ENCODE results near the gene QSOX2. TPM values are rescaled to one million over a fixed set of nuclear protein-coding genes. Genes with fewer than 3 reads are reported as not detected.

QSOX2 gene
- polyA plus RNA-seq, 4 donors = 1.4 to 11.0 (median 4.3) TPM

DNA sequence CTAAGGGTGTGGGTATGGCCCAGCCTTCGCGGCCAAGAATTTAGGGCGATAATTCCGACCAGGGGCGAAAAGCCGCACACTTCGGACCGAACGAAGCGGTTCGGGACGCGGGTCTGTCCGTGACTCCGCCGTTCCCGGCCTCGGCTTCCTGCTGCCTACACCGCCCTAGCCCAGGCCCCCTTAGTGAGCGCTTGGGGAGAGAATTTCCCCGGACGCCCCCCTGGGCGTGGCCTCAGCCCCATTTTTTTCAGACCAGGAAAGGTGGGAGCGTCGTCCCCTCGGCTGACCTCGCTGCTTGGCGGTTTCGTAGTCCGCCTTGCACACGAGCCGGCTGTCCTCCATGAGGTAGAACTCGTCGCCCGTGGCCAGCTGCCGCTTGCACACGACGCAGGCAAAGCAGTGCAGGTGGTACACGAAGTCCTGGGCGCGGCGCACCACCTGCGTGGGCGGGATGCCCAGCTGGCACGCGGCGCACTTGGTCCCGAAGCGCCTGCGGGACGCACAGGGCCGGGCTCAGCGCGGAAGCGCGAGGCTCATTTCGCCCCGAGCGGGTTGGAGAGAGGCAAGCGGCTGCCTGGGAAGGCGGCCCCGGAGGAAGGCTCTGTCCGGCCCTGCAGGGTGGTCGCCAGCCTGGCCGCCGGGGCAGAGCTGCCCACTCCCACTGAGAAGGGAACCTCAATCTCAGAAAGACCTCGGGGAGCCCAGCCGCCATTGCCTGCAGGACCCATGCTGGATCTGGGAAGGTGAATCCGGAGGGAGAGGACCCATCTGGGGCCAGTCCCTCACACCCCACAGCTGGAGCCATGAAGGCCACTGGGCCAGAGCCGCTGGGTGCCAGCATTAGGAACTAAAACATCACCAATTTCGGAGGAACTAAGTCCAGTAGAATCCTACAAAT lies 46.0 kb downstream of the QSOX2 start:
- FAIRE-seq = no peak
- Histone ChIP-seq H3K27me3 (ENCODE audit: control insufficient read depth in 3 of 3, insufficient read depth in 3 of 3, low read length in 3 of 3) (peaks cover 56 to 87% (median 71%) of the 10 kb centered on the region in 3 donors), H3K27ac (ENCODE audit: low read depth in 1 of 3, low read length in 2 of 3) (no peak overlapping the region), H3K4me1 (ENCODE audit: control insufficient read depth in 3 of 3, insufficient read depth in 2 of 3, low read depth in 1 of 3, low read length in 2 of 3) (no peaks in the 10 kb centered on the region), H3K9me3 (ENCODE audit: control insufficient read depth in 2 of 2, insufficient read depth in 1 of 2, low read depth in 1 of 2, low read length in 1 of 2) (no peaks in the 10 kb centered on the region), H3K36me3 (ENCODE audit: control insufficient read depth in 3 of 3, insufficient read depth in 2 of 3, low read depth in 1 of 3, low read length in 3 of 3) (no peaks in the 10 kb centered on the region), H3K4me3 (ENCODE audit: low read depth in 1 of 3, low read length in 3 of 3) (no peak overlapping the region)
- WGBS, 3 donors = 17 to 18% (median 17%) methylated on average over 70 to 71 of the region's 71 CpGs
- DNase-seq = no peak

DNA sequence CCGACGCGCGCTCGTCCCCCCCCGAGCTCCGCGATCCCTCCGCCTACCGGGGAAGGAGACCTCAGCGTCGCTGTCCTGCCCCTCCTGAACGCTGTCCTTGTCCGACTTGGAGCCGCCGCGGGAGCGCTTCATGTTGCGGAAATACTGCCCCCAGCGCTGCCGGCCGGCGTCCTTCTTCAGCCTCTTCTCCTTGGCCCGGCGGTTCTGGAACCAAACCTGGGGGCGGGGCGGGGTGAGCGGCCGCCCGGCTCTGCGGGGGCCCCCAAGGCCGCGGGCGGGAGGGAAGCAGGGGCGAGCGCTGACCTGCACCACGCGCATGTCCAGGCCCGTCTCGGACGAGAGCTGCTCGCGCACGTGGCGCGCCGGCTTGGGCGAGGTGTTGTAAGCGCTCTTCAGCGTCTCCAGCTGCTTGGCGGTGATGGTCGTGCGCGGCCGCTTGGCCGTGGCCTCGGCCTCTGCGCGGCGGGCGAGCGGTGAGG lies 47.0 kb downstream of the QSOX2 start:
- no peak overlapping the region for H3K27ac ChIP-seq (ENCODE audit: low read depth in 1 of 3, low read length in 2 of 3)
- H3K9me3 ChIP-seq (ENCODE audit: control insufficient read depth in 2 of 2, insufficient read depth in 1 of 2, low read depth in 1 of 2, low read length in 1 of 2) = no peaks in the 10 kb centered on the region
- H3K4me3 ChIP-seq (ENCODE audit: low read depth in 1 of 3, low read length in 3 of 3) = no peak overlapping the region
- WGBS, 3 donors = 2 to 7% (median 6%) methylated on average over 33 to 62 of the region's 62 CpGs
- no peak for DNase-seq
- H3K27me3 ChIP-seq (ENCODE audit: control insufficient read depth in 3 of 3, insufficient read depth in 3 of 3, low read length in 3 of 3) = peaks cover 55 to 84% (median 70%) of the 10 kb centered on the region in 3 donors
- no peaks in the 10 kb centered on the region for H3K36me3 ChIP-seq (ENCODE audit: control insufficient read depth in 3 of 3, insufficient read depth in 2 of 3, low read depth in 1 of 3, low read length in 3 of 3)
- no peaks in the 10 kb centered on the region for H3K4me1 ChIP-seq (ENCODE audit: control insufficient read depth in 3 of 3, insufficient read depth in 2 of 3, low read depth in 1 of 3, low read length in 2 of 3)
- no peak for FAIRE-seq

DNA sequence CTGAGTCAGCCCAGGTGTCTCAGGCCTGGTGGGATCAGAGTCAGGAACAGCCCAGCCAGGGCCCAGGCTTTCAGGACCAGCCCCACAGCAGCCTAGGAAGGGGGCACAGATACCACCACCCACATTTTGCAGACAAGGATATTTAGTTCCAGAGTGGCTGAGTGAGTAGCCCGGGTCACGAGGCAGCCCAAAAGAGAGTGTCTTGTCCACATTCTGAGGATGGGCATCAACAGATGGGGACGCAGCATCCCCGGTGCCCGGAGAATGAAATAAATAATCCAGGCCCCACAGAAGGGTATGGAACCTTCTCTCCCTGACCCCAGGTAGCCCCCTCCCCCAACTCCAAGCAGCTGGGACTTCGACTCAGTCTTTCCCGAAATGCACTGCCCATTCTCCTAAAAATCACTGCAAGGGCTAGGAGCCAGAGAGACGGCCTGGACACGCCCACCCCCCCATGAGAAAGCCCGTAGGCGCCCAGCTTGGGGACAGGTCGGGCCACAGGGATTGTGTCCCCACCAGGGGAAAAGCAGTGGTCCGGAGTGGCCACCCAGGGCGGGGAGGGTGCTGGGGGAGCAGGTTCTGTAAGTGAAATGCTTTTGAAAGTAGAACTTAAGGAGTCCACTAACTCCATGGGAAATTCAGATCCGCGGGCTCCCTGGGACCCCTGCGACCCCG lies 47.5 kb downstream of the QSOX2 start:
- FAIRE-seq (no peak), DNase-seq (no peak)
- Histone ChIP-seq H3K4me3 (ENCODE audit: low read depth in 1 of 3, low read length in 3 of 3) (no peak overlapping the region), H3K27me3 (ENCODE audit: control insufficient read depth in 3 of 3, insufficient read depth in 3 of 3, low read length in 3 of 3) (peaks cover 59 to 82% (median 71%) of the 10 kb centered on the region in 3 donors), H3K4me1 (ENCODE audit: control insufficient read depth in 3 of 3, insufficient read depth in 2 of 3, low read depth in 1 of 3, low read length in 2 of 3) (no peaks in the 10 kb centered on the region), H3K36me3 (ENCODE audit: control insufficient read depth in 3 of 3, insufficient read depth in 2 of 3, low read depth in 1 of 3, low read length in 3 of 3) (no peaks in the 10 kb centered on the region), H3K27ac (ENCODE audit: low read depth in 1 of 3, low read length in 2 of 3) (no peak overlapping the region), H3K9me3 (ENCODE audit: control insufficient read depth in 2 of 2, insufficient read depth in 1 of 2, low read depth in 1 of 2, low read length in 1 of 2) (no peaks in the 10 kb centered on the region)
- WGBS, 3 donors = 14 to 17% (median 15%) methylated on average over 17 to 18 of the region's 18 CpGs

DNA sequence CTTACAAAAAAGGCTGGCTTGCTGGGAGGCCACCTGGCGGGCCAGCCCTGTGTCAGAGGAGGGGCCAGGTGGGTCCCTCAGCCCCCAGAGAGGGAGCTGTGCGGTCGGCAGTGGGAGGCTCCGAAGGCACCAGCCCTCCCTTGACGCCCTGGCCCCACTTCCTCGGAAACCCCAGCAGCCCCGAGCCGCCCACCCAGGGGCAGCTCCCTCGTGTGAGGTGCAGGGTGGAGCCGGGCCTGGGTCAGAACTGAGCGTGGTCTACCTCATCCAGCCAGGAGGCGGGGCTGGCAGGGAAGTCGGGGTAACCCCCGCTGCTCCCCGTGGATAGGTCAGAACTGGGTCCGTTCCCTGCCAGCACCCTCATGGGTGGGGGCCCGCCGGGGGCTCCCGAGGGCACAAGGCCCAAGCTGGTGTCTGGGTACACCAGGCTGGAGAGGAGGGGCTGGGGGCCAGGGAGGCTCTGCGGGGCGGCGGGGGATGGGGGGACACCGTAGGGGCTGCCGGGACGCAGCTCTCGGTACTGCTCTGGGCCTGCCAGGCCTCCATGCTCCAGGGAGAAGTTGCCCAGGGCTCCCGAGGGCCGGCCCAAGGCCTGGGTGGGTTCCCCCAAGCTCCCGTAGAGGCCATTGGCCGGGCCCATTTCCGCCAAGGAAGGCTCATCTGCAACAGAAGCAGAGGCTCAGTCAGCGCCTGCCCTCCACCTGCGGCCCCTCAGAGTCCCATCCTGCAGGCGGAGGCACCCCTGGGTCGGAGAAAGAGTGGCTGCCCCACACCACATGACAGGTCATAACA lies 48.3 kb downstream of the QSOX2 start:
- no peak overlapping the region for H3K4me3 ChIP-seq (ENCODE audit: low read depth in 1 of 3, low read length in 3 of 3)
- H3K4me1 ChIP-seq (ENCODE audit: control insufficient read depth in 3 of 3, insufficient read depth in 2 of 3, low read depth in 1 of 3, low read length in 2 of 3) = no peaks in the 10 kb centered on the region
- no peaks in the 10 kb centered on the region for H3K9me3 ChIP-seq (ENCODE audit: control insufficient read depth in 2 of 2, insufficient read depth in 1 of 2, low read depth in 1 of 2, low read length in 1 of 2)
- no peaks in the 10 kb centered on the region for H3K36me3 ChIP-seq (ENCODE audit: control insufficient read depth in 3 of 3, insufficient read depth in 2 of 3, low read depth in 1 of 3, low read length in 3 of 3)
- peaks cover 58 to 85% (median 68%) of the 10 kb centered on the region in 3 donors for H3K27me3 ChIP-seq (ENCODE audit: control insufficient read depth in 3 of 3, insufficient read depth in 3 of 3, low read length in 3 of 3)
- DNase-seq (no peak), FAIRE-seq (no peak)
- no peak overlapping the region for H3K27ac ChIP-seq (ENCODE audit: low read depth in 1 of 3, low read length in 2 of 3)
- whole genome bisulfite sequencing, 3 donors = 7 to 14% (median 7%) methylated on average over 30 to 35 of the region's 35 CpGs

DNA sequence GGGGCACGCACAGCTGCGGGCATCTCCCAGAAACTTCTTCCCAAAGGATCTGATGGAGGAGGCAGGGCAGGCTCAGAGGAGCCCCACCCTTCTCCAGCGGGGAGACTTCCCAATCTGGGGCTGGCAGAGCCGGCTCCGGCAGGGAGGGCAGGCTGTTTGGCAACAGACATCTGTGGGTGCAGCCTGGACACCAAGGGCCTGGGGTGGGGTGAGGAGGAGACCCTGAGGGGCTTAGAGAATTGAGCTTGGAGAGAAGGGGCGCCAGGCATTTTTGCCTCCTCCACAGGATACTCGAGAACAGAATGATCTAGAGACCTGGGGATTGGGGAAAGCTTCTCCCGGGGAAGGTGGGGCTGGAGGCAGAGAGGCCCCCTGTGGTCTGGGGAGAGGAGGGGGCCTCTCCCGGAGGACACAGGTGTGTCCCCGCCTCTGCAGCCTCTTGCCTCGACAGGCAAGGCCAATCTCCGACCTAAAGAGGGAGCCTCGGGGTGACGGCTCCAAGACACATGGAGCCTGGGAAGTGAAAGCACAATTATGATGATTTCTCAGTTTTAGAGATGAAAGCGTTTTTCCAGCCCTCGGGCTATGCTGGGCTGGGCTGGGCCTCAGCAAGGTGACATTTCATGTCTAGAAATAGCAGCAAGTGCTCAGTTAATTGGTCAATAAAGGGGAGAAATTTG lies 49.1 kb downstream of the QSOX2 start:
- WGBS, 3 donors = 3 to 4% (median 3%) methylated on average over 16 of the region's 16 CpGs
- no peak overlapping the region for H3K27ac ChIP-seq (ENCODE audit: low read depth in 1 of 3, low read length in 2 of 3)
- no peaks in the 10 kb centered on the region for H3K9me3 ChIP-seq (ENCODE audit: control insufficient read depth in 2 of 2, insufficient read depth in 1 of 2, low read depth in 1 of 2, low read length in 1 of 2)
- H3K4me3 ChIP-seq (ENCODE audit: low read depth in 1 of 3, low read length in 3 of 3) = no peak overlapping the region
- DNase-seq (no peak), FAIRE-seq (no peak)
- H3K36me3 ChIP-seq (ENCODE audit: control insufficient read depth in 3 of 3, insufficient read depth in 2 of 3, low read depth in 1 of 3, low read length in 3 of 3) = no peaks in the 10 kb centered on the region
- no peaks in the 10 kb centered on the region for H3K4me1 ChIP-seq (ENCODE audit: control insufficient read depth in 3 of 3, insufficient read depth in 2 of 3, low read depth in 1 of 3, low read length in 2 of 3)
- H3K27me3 ChIP-seq (ENCODE audit: control insufficient read depth in 3 of 3, insufficient read depth in 3 of 3, low read length in 3 of 3) = peaks cover 56 to 87% (median 63%) of the 10 kb centered on the region in 3 donors

DNA sequence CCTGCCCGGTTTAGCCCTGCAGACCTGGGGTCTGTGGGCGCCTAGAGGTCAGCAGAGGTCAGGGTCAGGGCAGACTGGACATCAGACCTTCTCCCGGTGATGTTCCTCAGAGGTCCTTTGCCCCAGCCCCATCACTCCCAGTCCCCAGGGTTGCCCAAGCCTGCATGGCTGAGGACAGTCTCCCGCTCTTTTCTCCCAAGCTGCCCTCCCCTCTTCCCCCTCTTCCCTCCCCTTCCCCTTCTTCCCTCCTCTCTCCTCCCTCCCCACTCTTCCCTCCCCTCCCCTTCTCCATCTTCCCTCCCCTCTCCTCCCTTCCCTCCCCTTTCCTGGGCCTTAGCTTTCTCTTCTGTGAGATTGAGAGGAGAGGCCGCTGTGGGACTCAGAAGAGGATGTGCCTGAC lies 51.1 kb downstream of the QSOX2 start:
- no peaks in the 10 kb centered on the region for H3K4me1 ChIP-seq (ENCODE audit: control insufficient read depth in 3 of 3, insufficient read depth in 2 of 3, low read depth in 1 of 3, low read length in 2 of 3)
- FAIRE-seq (no peak), DNase-seq (no peak)
- H3K27me3 ChIP-seq (ENCODE audit: control insufficient read depth in 3 of 3, insufficient read depth in 3 of 3, low read length in 3 of 3) = peaks cover 46 to 87% (median 52%) of the 10 kb centered on the region in 3 donors
- no peaks in the 10 kb centered on the region for H3K9me3 ChIP-seq (ENCODE audit: control insufficient read depth in 2 of 2, insufficient read depth in 1 of 2, low read depth in 1 of 2, low read length in 1 of 2)
- H3K27ac ChIP-seq (ENCODE audit: low read depth in 1 of 3, low read length in 2 of 3) = no peak overlapping the region
- 11 to 15% (median 11%) methylated on average over 4 to 5 of the region's 5 CpGs for WGBS, 3 donors
- H3K4me3 ChIP-seq (ENCODE audit: low read depth in 1 of 3, low read length in 3 of 3) = no peak overlapping the region
- no peaks in the 10 kb centered on the region for H3K36me3 ChIP-seq (ENCODE audit: control insufficient read depth in 3 of 3, insufficient read depth in 2 of 3, low read depth in 1 of 3, low read length in 3 of 3)

DNA sequence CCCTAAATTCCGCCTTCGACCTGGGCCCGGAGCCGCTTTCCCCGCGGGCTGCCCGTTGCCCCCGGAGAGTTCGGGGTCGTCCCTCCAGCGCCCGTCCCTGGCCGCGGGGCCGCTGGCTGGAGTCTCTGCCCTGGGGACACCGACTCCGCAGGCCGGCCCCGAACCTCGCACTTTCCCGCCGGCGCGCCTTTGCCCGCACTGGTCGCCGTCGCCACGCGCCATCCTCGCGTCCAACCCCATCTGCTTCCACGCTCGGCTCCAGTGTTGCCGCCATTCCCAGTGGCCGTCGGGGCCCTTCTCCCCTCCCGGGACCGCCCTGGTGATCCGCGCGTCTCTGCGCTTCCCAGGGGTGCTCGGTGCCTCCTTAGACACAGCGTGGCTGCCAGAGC lies 51.7 kb downstream of the QSOX2 start:
- DNase-seq (no peak), FAIRE-seq (no peak)
- H3K9me3 ChIP-seq (ENCODE audit: control insufficient read depth in 2 of 2, insufficient read depth in 1 of 2, low read depth in 1 of 2, low read length in 1 of 2) = no peaks in the 10 kb centered on the region
- peaks cover 46 to 88% (median 46%) of the 10 kb centered on the region in 3 donors for H3K27me3 ChIP-seq (ENCODE audit: control insufficient read depth in 3 of 3, insufficient read depth in 3 of 3, low read length in 3 of 3)
- no peak overlapping the region for H3K27ac ChIP-seq (ENCODE audit: low read depth in 1 of 3, low read length in 2 of 3)
- H3K4me3 ChIP-seq (ENCODE audit: low read depth in 1 of 3, low read length in 3 of 3) = no peak overlapping the region
- WGBS, 3 donors = 4 to 9% (median 8%) methylated on average over 35 to 45 of the region's 45 CpGs
- no peaks in the 10 kb centered on the region for H3K36me3 ChIP-seq (ENCODE audit: control insufficient read depth in 3 of 3, insufficient read depth in 2 of 3, low read depth in 1 of 3, low read length in 3 of 3)
- no peaks in the 10 kb centered on the region for H3K4me1 ChIP-seq (ENCODE audit: control insufficient read depth in 3 of 3, insufficient read depth in 2 of 3, low read depth in 1 of 3, low read length in 2 of 3)

All from small intestine (tissue), 7 donors.